OCI-LY1 (cell line): ENCODE measurements around the gene SUSD1.

Experiments used
- H2AFZ ChIP-seq: fragments of 200-600 bp; sonication (generic), shearing (Covaris generic); 2 replicates; pipeline ENCODE4 v1.6.0; 2014; ENCODE audit warnings: antibody characterized with exemption, mild to moderate bottlenecking, low read length
- H3F3A ChIP-seq: fragments of 200-600 bp; sonication (generic), shearing (Covaris generic); 2 replicates; pipeline ENCODE4 v1.6.0; 2014; ENCODE audit warnings: mild to moderate bottlenecking, antibody characterized with exemption, low read length, moderate library complexity; ENCODE audit not compliant: insufficient read depth
- H3K27ac ChIP-seq: fragments of 200-600 bp; sonication (generic); 2 replicates; pipeline ENCODE4 v1.5.1; 2014; ENCODE audit warnings: low read length, mixed run types, mild to moderate bottlenecking, low read depth; ENCODE audit not compliant: poor library complexity, severe bottlenecking
- H3K27me3 ChIP-seq: fragments of 200-600 bp; sonication (generic); 2 replicates; pipeline ENCODE4 v1.6.0; 2014; ENCODE audit warnings: antibody characterized with exemption, mild to moderate bottlenecking, low read length, moderate library complexity; ENCODE audit not compliant: insufficient read depth
- H3K36me3 ChIP-seq: fragments of 200-600 bp; sonication (generic); 2 replicates; pipeline ENCODE4 v1.6.1; 2014; ENCODE audit warnings: mild to moderate bottlenecking, antibody characterized with exemption, low read length, moderate library complexity, mixed read lengths; ENCODE audit not compliant: insufficient read depth
- H3K4me1 ChIP-seq: fragments of 200-600 bp; sonication (generic); 2 replicates; pipeline ENCODE4 v1.5.1; 2014; ENCODE audit warnings: mild to moderate bottlenecking, low read length, moderate library complexity; ENCODE audit not compliant: insufficient read depth, severe bottlenecking
- H3K4me2 ChIP-seq: fragments of 200-600 bp; sonication (generic), shearing (Covaris generic); 2 replicates; pipeline ENCODE4 v1.6.1; 2014; ENCODE audit warnings: low read length
- H3K4me3 ChIP-seq: fragments of 200-600 bp; sonication (generic); 2 replicates; pipeline ENCODE4 v1.5.1; 2014; ENCODE audit warnings: low read length, low read depth, mild to moderate bottlenecking, mixed read lengths; ENCODE audit not compliant: poor library complexity, severe bottlenecking
- H3K79me2 ChIP-seq: fragments of 200-600 bp; shearing (Covaris generic); 2 replicates; pipeline ENCODE4 v1.6.1; 2016; ENCODE audit warnings: mixed run types, low read length, mixed read lengths; ENCODE audit not compliant: insufficient read depth
- H3K9ac ChIP-seq: fragments of 200-600 bp; sonication (generic), shearing (Covaris generic); 2 replicates; pipeline ENCODE4 v1.6.1; 2014; ENCODE audit warnings: mild to moderate bottlenecking, low read length, mixed read lengths
- H3K9me2 ChIP-seq: fragments of 200-600 bp; sonication (generic), shearing (Covaris generic); 2 replicates; pipeline ENCODE4 v1.6.1; 2014; ENCODE audit warnings: low read depth, mild to moderate bottlenecking, low read length, mixed read lengths
- H3K9me3 ChIP-seq: fragments of 200-600 bp; shearing (Covaris generic); 2 replicates; pipeline ENCODE4 v1.6.1; 2014; ENCODE audit warnings: low read length, mixed read lengths
- H4K20me1 ChIP-seq: fragments of 200-600 bp; sonication (generic), shearing (Covaris generic); 2 replicates; pipeline ENCODE4 v1.6.0; 2016; ENCODE audit warnings: mild to moderate bottlenecking, low read length; ENCODE audit not compliant: insufficient read depth
- CTCF ChIP-seq: fragments of 200-600 bp; sonication (generic), shearing (Covaris generic); IDR thresholded peaks from 2 replicates; pipeline ENCODE4 v1.5.1; 2017; ENCODE audit warnings: mild to moderate bottlenecking, antibody characterized with exemption, low read length, moderate library complexity, mixed read lengths
- EZH2 ChIP-seq: fragments of 200-600 bp; sonication (generic), shearing (Covaris generic); IDR thresholded peaks from 2 replicates; pipeline ENCODE4 v1.8.0; 2017; ENCODE audit warnings: borderline replicate concordance, mixed run types, mild to moderate bottlenecking, antibody characterized with exemption, low read length, moderate library complexity, mixed read lengths

SUSD1 gene

GRCh38 chr9:112174965-112175795 lies at the start of gene SUSD1:
TSS of gene SUSD1 (minus strand) at chr9:112175297. CDS start at chr9:112175235, 62 bp downstream.
- H3K36me3 ChIP-seq, result no peaks in the 10 kb centered on the region
- 0 out of 2 replicates have a peak within 1 kb of the TSS, but pooled peaks have one; percentile 7 for H2AFZ ChIP-seq
- peak within 1 kb of the TSS; percentile 23 for H3K27ac ChIP-seq
- H3K9ac ChIP-seq, result peak within 1 kb of the TSS; percentile 74
- TF ChIP-seq EZH2, result no peak
- TF ChIP-seq CTCF, result no peak
- no peaks in the 10 kb centered on the region for H3K9me2 ChIP-seq
- no peaks in the 10 kb centered on the region for H3K9me3 ChIP-seq
- peaks cover 19% of the 10 kb centered on the region for H3K4me1 ChIP-seq
- peak within 1 kb of the TSS; percentile 85 for H3K4me2 ChIP-seq
- H3K27me3 ChIP-seq, result no peaks in the 10 kb centered on the region
- H3F3A ChIP-seq, result no peaks in the 10 kb centered on the region
- H3K79me2 ChIP-seq, result no peaks in the 10 kb centered on the region
- no peaks in the 10 kb centered on the region for H4K20me1 ChIP-seq
- H3K4me3 ChIP-seq, result peak within 1 kb of the TSS; percentile 68

- no peak overlapping the region for H3K4me3 ChIP-seq
- H2AFZ ChIP-seq, result no peak overlapping the region
- H3K9ac ChIP-seq, result no peak overlapping the region
- no peaks in the 10 kb centered on the region for H3K79me2 ChIP-seq
- no peaks in the 10 kb centered on the region for H3K27me3 ChIP-seq
- no peak overlapping the region for H3K27ac ChIP-seq
- peaks cover 11% of the 10 kb centered on the region for H3K4me1 ChIP-seq
- no peaks in the 10 kb centered on the region for H4K20me1 ChIP-seq
- H3K36me3 ChIP-seq, result peaks cover 74% of the 10 kb centered on the region
- no peaks in the 10 kb centered on the region for H3K9me3 ChIP-seq
- H3K9me2 ChIP-seq, result no peaks in the 10 kb centered on the region
- H3K4me2 ChIP-seq, result no peak overlapping the region
- TF ChIP-seq CTCF (no peak), EZH2 (no peak)
- H3F3A ChIP-seq, result no peaks in the 10 kb centered on the region
Observed at GRCh38 chr9:112224401-112225289, 49.5 kb upstream of the SUSD1 start.

- Histone ChIP-seq H3F3A (no peaks in the 10 kb centered on the region), H3K4me1 (peaks cover 34% of the 10 kb centered on the region), H3K4me3 (peak overlapping the region; percentile 39), H3K9ac (peak overlapping the region; percentile 50; the same call in 1 of the 2 replicates), H3K9me2 (no peaks in the 10 kb centered on the region), H3K9me3 (no peaks in the 10 kb centered on the region), H3K27me3 (no peaks in the 10 kb centered on the region), H2AFZ (no peak overlapping the region), H3K27ac (peak overlapping the region; percentile 60), H3K79me2 (no peaks in the 10 kb centered on the region), H3K36me3 (peaks cover 52% of the 10 kb centered on the region), H4K20me1 (no peaks in the 10 kb centered on the region), H3K4me2 (peak overlapping the region; percentile 62)
- TF ChIP-seq EZH2 (no peak), CTCF (no peak)
Observed at GRCh38 chr9:112218908-112219307, 43.8 kb upstream of the SUSD1 start.
